Measurements from ENCODE around the gene CACNA1B.

Gene CACNA1B

GRCh38 chr9:137900584-137901310 lies 23.2 kb downstream of the CACNA1B start:
- Histone ChIP-seq H3K4ac (ENCODE audit: low read length) (no peak overlapping the region), H4K8ac (ENCODE audit: low read depth, low read length) (no peak overlapping the region), H2AFZ (ENCODE audit: low read length) (no peak overlapping the region), H3K36me3 (replicated peaks in 1 of 2; ENCODE audit: control insufficient read depth in 2 of 2, insufficient read depth in 2 of 2, low read length in 2 of 2) (no peaks in the 10 kb centered on the region), H2AK5ac (ENCODE audit: low read depth, low read length) (no peak overlapping the region), H3K18ac (ENCODE audit: low read length) (no peak overlapping the region), H2BK5ac (ENCODE audit: low read length) (no peak overlapping the region), H2BK12ac (ENCODE audit: low read length) (no peak overlapping the region), H3K27ac (replicated peaks; ENCODE audit: low read length) (no peak overlapping the region), H3K4me2 (ENCODE audit: insufficient read depth, low read length, poor library complexity, severe bottlenecking) (no peak overlapping the region), H3K4me1 (ENCODE audit: control insufficient read depth in 2 of 2, insufficient read depth in 1 of 2, low read depth in 1 of 2, low read length in 2 of 2) (no peaks in the 10 kb centered on the region), H3K79me1 (ENCODE audit: low read depth, low read length) (peaks cover 2% of the 10 kb centered on the region), H3K27me3 (ENCODE audit: control insufficient read depth in 3 of 3, insufficient read depth in 3 of 3, low read depth in 1 of 3, low read length in 3 of 3) (no peaks in the 10 kb centered on the region), H3K14ac (ENCODE audit: low read length) (peak overlapping the region; percentile 39), H2BK120ac (ENCODE audit: low read depth, low read length) (no peak overlapping the region), H3K4me3 (ENCODE audit: low read length in 2 of 2) (peak overlapping the region in 1 of 2 donors; percentile 40), H3K9ac (ENCODE audit: low read depth, low read length, poor library complexity) (peak overlapping the region; percentile 38), H2BK15ac (ENCODE audit: low read length) (no peak overlapping the region), H3K23ac (ENCODE audit: low read depth, low read length, poor library complexity) (peak overlapping the region; percentile 59), H3K9me3 (replicated peaks in 1 of 2; ENCODE audit: control insufficient read depth in 2 of 2, insufficient read depth in 1 of 2, low read depth in 1 of 2, low read length in 2 of 2) (peaks cover 0 to 13% of the 10 kb centered on the region in 2 donors), H4K91ac (ENCODE audit: low read depth, low read length, poor library complexity) (peak overlapping the region; percentile 49)
- no CpG with 5 or more reads among the region's 12 CpGs for WGBS, 2 donors (ENCODE audit: extremely low coverage in 2 of 2, insufficient read length in 2 of 2, insufficient replicate concordance in 1 of 2)
- DNase-seq (ENCODE audit: low spot score) = no peak

GRCh38 chr9:137902646-137903045 lies 25.1 kb downstream of the CACNA1B start:
- H3K9ac ChIP-seq (ENCODE audit: low read depth, low read length, poor library complexity) = no peak overlapping the region
- WGBS, 2 donors (ENCODE audit: extremely low coverage in 2 of 2, insufficient read length in 2 of 2, insufficient replicate concordance in 1 of 2) = no CpG with 5 or more reads among the region's 9 CpGs
- H4K8ac ChIP-seq (ENCODE audit: low read depth, low read length) = no peak overlapping the region
- no peak overlapping the region for H4K91ac ChIP-seq (ENCODE audit: low read depth, low read length, poor library complexity)
- no peaks in the 10 kb centered on the region for H3K36me3 ChIP-seq (replicated peaks in 1 of 2; ENCODE audit: control insufficient read depth in 2 of 2, insufficient read depth in 2 of 2, low read length in 2 of 2)
- H2AK5ac ChIP-seq (ENCODE audit: low read depth, low read length) = no peak overlapping the region
- H2BK5ac ChIP-seq (ENCODE audit: low read length) = no peak overlapping the region
- peaks cover 0 to 2% of the 10 kb centered on the region in 2 donors for H3K4me1 ChIP-seq (ENCODE audit: control insufficient read depth in 2 of 2, insufficient read depth in 1 of 2, low read depth in 1 of 2, low read length in 2 of 2)
- no peak overlapping the region for H3K18ac ChIP-seq (ENCODE audit: low read length)
- peaks cover 0 to 13% of the 10 kb centered on the region in 2 donors for H3K9me3 ChIP-seq (replicated peaks in 1 of 2; ENCODE audit: control insufficient read depth in 2 of 2, insufficient read depth in 1 of 2, low read depth in 1 of 2, low read length in 2 of 2)
- H2BK12ac ChIP-seq (ENCODE audit: low read length) = no peak overlapping the region
- H2AFZ ChIP-seq (ENCODE audit: low read length) = no peak overlapping the region
- no peak overlapping the region for H2BK15ac ChIP-seq (ENCODE audit: low read length)
- peaks cover 2% of the 10 kb centered on the region for H3K79me1 ChIP-seq (ENCODE audit: low read depth, low read length)
- H3K4ac ChIP-seq (ENCODE audit: low read length) = no peak overlapping the region
- H3K23ac ChIP-seq (ENCODE audit: low read depth, low read length, poor library complexity) = no peak overlapping the region
- H3K4me3 ChIP-seq (ENCODE audit: low read length in 2 of 2) = no peak overlapping the region
- no peak overlapping the region for H3K14ac ChIP-seq (ENCODE audit: low read length)
- DNase-seq (ENCODE audit: low spot score) = no peak
- H2BK120ac ChIP-seq (ENCODE audit: low read depth, low read length) = no peak overlapping the region
- H3K4me2 ChIP-seq (ENCODE audit: insufficient read depth, low read length, poor library complexity, severe bottlenecking) = no peak overlapping the region
- no peak overlapping the region for H3K27ac ChIP-seq (replicated peaks; ENCODE audit: low read length)
- H3K27me3 ChIP-seq (ENCODE audit: control insufficient read depth in 3 of 3, insufficient read depth in 3 of 3, low read depth in 1 of 3, low read length in 3 of 3) = no peaks in the 10 kb centered on the region

GRCh38 chr9:137905740-137906139 lies 28.2 kb downstream of the CACNA1B start:
- H3K9ac ChIP-seq (ENCODE audit: low read depth, low read length, poor library complexity) = no peak overlapping the region
- no peak overlapping the region for H2AK5ac ChIP-seq (ENCODE audit: low read depth, low read length)
- no peaks in the 10 kb centered on the region for H3K27me3 ChIP-seq (ENCODE audit: control insufficient read depth in 3 of 3, insufficient read depth in 3 of 3, low read depth in 1 of 3, low read length in 3 of 3)
- H3K9me3 ChIP-seq (replicated peaks in 1 of 2; ENCODE audit: control insufficient read depth in 2 of 2, insufficient read depth in 1 of 2, low read depth in 1 of 2, low read length in 2 of 2) = peaks cover 0 to 6% of the 10 kb centered on the region in 2 donors
- no peak overlapping the region for H3K4me2 ChIP-seq (ENCODE audit: insufficient read depth, low read length, poor library complexity, severe bottlenecking)
- H3K79me1 ChIP-seq (ENCODE audit: low read depth, low read length) = peaks cover under 1% of the 10 kb centered on the region
- H3K23ac ChIP-seq (ENCODE audit: low read depth, low read length, poor library complexity) = no peak overlapping the region
- WGBS, 2 donors (ENCODE audit: extremely low coverage in 2 of 2, insufficient read length in 2 of 2, insufficient replicate concordance in 1 of 2) = no CpG with 5 or more reads among the region's 5 CpGs
- H3K18ac ChIP-seq (ENCODE audit: low read length) = no peak overlapping the region
- H3K14ac ChIP-seq (ENCODE audit: low read length) = no peak overlapping the region
- no peak overlapping the region for H3K27ac ChIP-seq (replicated peaks; ENCODE audit: low read length)
- H3K4me1 ChIP-seq (ENCODE audit: control insufficient read depth in 2 of 2, insufficient read depth in 1 of 2, low read depth in 1 of 2, low read length in 2 of 2) = peaks cover 0 to 2% of the 10 kb centered on the region in 2 donors
- H2AFZ ChIP-seq (ENCODE audit: low read length) = no peak overlapping the region
- no peak overlapping the region for H2BK5ac ChIP-seq (ENCODE audit: low read length)
- no peak overlapping the region for H3K4ac ChIP-seq (ENCODE audit: low read length)
- H4K8ac ChIP-seq (ENCODE audit: low read depth, low read length) = no peak overlapping the region
- no peak overlapping the region for H4K91ac ChIP-seq (ENCODE audit: low read depth, low read length, poor library complexity)
- no peak overlapping the region for H3K4me3 ChIP-seq (ENCODE audit: low read length in 2 of 2)
- no peak for DNase-seq (ENCODE audit: low spot score)
- H2BK12ac ChIP-seq (ENCODE audit: low read length) = no peak overlapping the region
- no peak overlapping the region for H2BK15ac ChIP-seq (ENCODE audit: low read length)
- H2BK120ac ChIP-seq (ENCODE audit: low read depth, low read length) = no peak overlapping the region
- no peaks in the 10 kb centered on the region for H3K36me3 ChIP-seq (replicated peaks in 1 of 2; ENCODE audit: control insufficient read depth in 2 of 2, insufficient read depth in 2 of 2, low read length in 2 of 2)

GRCh38 chr9:137907776-137908175 lies 30.2 kb downstream of the CACNA1B start:
- no peak overlapping the region for H3K27ac ChIP-seq (replicated peaks; ENCODE audit: low read length)
- no peak overlapping the region for H4K8ac ChIP-seq (ENCODE audit: low read depth, low read length)
- no peak overlapping the region for H3K9ac ChIP-seq (ENCODE audit: low read depth, low read length, poor library complexity)
- DNase-seq (ENCODE audit: low spot score) = no peak
- no peak overlapping the region for H3K23ac ChIP-seq (ENCODE audit: low read depth, low read length, poor library complexity)
- H2BK120ac ChIP-seq (ENCODE audit: low read depth, low read length) = no peak overlapping the region
- no peak overlapping the region for H2AFZ ChIP-seq (ENCODE audit: low read length)
- H3K14ac ChIP-seq (ENCODE audit: low read length) = no peak overlapping the region
- no peak overlapping the region for H2AK5ac ChIP-seq (ENCODE audit: low read depth, low read length)
- H3K36me3 ChIP-seq (replicated peaks in 1 of 2; ENCODE audit: control insufficient read depth in 2 of 2, insufficient read depth in 2 of 2, low read length in 2 of 2) = no peaks in the 10 kb centered on the region
- H3K27me3 ChIP-seq (ENCODE audit: control insufficient read depth in 3 of 3, insufficient read depth in 3 of 3, low read depth in 1 of 3, low read length in 3 of 3) = no peaks in the 10 kb centered on the region
- H2BK5ac ChIP-seq (ENCODE audit: low read length) = no peak overlapping the region
- H4K91ac ChIP-seq (ENCODE audit: low read depth, low read length, poor library complexity) = no peak overlapping the region
- no peak overlapping the region for H3K4ac ChIP-seq (ENCODE audit: low read length)
- peaks cover 0 to 1% of the 10 kb centered on the region in 2 donors for H3K9me3 ChIP-seq (replicated peaks in 1 of 2; ENCODE audit: control insufficient read depth in 2 of 2, insufficient read depth in 1 of 2, low read depth in 1 of 2, low read length in 2 of 2)
- no CpG with 5 or more reads among the region's 10 CpGs for WGBS, 2 donors (ENCODE audit: extremely low coverage in 2 of 2, insufficient read length in 2 of 2, insufficient replicate concordance in 1 of 2)
- no peak overlapping the region for H3K4me2 ChIP-seq (ENCODE audit: insufficient read depth, low read length, poor library complexity, severe bottlenecking)
- peaks cover 0 to 2% of the 10 kb centered on the region in 2 donors for H3K4me1 ChIP-seq (ENCODE audit: control insufficient read depth in 2 of 2, insufficient read depth in 1 of 2, low read depth in 1 of 2, low read length in 2 of 2)
- no peak overlapping the region for H2BK12ac ChIP-seq (ENCODE audit: low read length)
- H2BK15ac ChIP-seq (ENCODE audit: low read length) = no peak overlapping the region
- peaks cover 2% of the 10 kb centered on the region for H3K79me1 ChIP-seq (ENCODE audit: low read depth, low read length)
- no peak overlapping the region for H3K18ac ChIP-seq (ENCODE audit: low read length)
- H3K4me3 ChIP-seq (ENCODE audit: low read length in 2 of 2) = no peak overlapping the region
